Endothelial cell of umbilical vein (primary cell): ENCODE measurements around the gene UNC5B. TPM values are rescaled to one million over a fixed set of nuclear protein-coding genes. Genes with fewer than 3 reads are reported as not detected.

Experiments used
- BruUV-seq: library from RNA; stranded (reverse); fragments of 400-500 nt; replicated peaks from 2 replicates; lab custom pipeline; 2021; lab: Mats Ljungman, UMichigan
- CTCF ChIA-PET: fragments of 300-600, 350-600 bp; sonication (Branson Sonifier 250); formaldehyde crosslinking; loops from one replicate; lab custom pipeline; 2021; ENCODE audit warnings: antibody characterized with exemption, inconsistent platforms; lab: Charles Lee
- POLR2A ChIA-PET: fragments of 300-600, 350-600 bp; sonication (Branson Sonifier 250); formaldehyde crosslinking; loops from one replicate; lab custom pipeline; 2021; ENCODE audit warnings: antibody characterized with exemption, inconsistent platforms; lab: Charles Lee
- DNase-seq: peaks from one replicate; pipeline ENCODE4 v3.0.0-alpha.2; 2011; ENCODE audit warnings: low read depth, low spot score
- FAIRE-seq: peaks from 2 replicates; lab custom pipeline; 2011; peaks lifted over from hg19 to GRCh38; lab: Jason Lieb, UNC
- H2AFZ ChIP-seq: 2 replicates; pipeline ENCODE4 v1.6.0; 2012; ENCODE audit warnings: low read depth, low read length, control low read depth, inconsistent platforms
- H3K27ac ChIP-seq: 2 replicates; pipeline ENCODE4 v1.5.1; 2011; ENCODE audit warnings: low read depth, mild to moderate bottlenecking, control low read depth, low read length, moderate library complexity; ENCODE audit not compliant: insufficient read depth
- H3K27me3 ChIP-seq, 2 experiments: 2 replicates each; pipeline versions ENCODE4 v1.6.0 to v1.6.1; 2011; ENCODE audit warnings: low read length in 2 of 2, mixed read lengths in 1 of 2; ENCODE audit not compliant: control insufficient read depth in 2 of 2, insufficient read depth in 2 of 2
- H3K36me3 ChIP-seq, 2 experiments: 2 replicates in 1 of 2; 3 replicates in 1 of 2; pipeline ENCODE4 v1.5.1; 2011; ENCODE audit warnings: low read length in 2 of 2, mild to moderate bottlenecking in 1 of 2, moderate library complexity in 1 of 2; ENCODE audit not compliant: control insufficient read depth in 2 of 2, insufficient read depth in 2 of 2; ENCODE audit errors: extremely low read depth in 1 of 2
- H3K4me1 ChIP-seq: 3 replicates; pipeline ENCODE4 v1.5.1; 2011; ENCODE audit warnings: mild to moderate bottlenecking, low read length; ENCODE audit not compliant: control insufficient read depth, insufficient read depth; ENCODE audit errors: extremely low read depth
- H3K4me2 ChIP-seq: 2 replicates; pipeline ENCODE4 v1.6.1; 2011; ENCODE audit warnings: low read length, control low read depth, mixed read lengths; ENCODE audit not compliant: insufficient read depth
- H3K4me3 ChIP-seq, 3 experiments: fragments of 200-600 bp in 1 of 3; sonication (generic), shearing (Covaris generic) in 1 of 3; replicated peaks in 1 of 3; 2 replicates each; pipeline ENCODE4 v1.5.1; 2011 to 2016; ENCODE audit warnings: control low read depth in 3 of 3, low read length in 3 of 3, mild to moderate bottlenecking in 2 of 3, inconsistent platforms in 1 of 3, low read depth in 1 of 3, moderate library complexity in 1 of 3; ENCODE audit not compliant: insufficient read depth in 1 of 3
- H3K79me2 ChIP-seq: 2 replicates; pipeline ENCODE4 v1.6.0; 2012; ENCODE audit warnings: low read length, inconsistent platforms; ENCODE audit not compliant: control insufficient read depth, insufficient read depth
- H3K9ac ChIP-seq: replicated peaks from 2 replicates; pipeline ENCODE3; 2011; ENCODE audit warnings: low read length, control low read depth; ENCODE audit not compliant: insufficient read depth; ENCODE audit errors: extremely low read depth
- H3K9me1 ChIP-seq: replicated peaks from 3 replicates; pipeline ENCODE4 v1.6.0; 2011; ENCODE audit warnings: mild to moderate bottlenecking, low read length; ENCODE audit not compliant: control insufficient read depth, insufficient read depth; ENCODE audit errors: extremely low read depth
- H3K9me3 ChIP-seq: replicated peaks from 2 replicates; pipeline ENCODE4 v1.5.1; 2012; ENCODE audit warnings: low read length, inconsistent platforms; ENCODE audit not compliant: control insufficient read depth, insufficient read depth
- H4K20me1 ChIP-seq: replicated peaks from 2 replicates; pipeline ENCODE3; 2011; ENCODE audit warnings: mild to moderate bottlenecking, low read length; ENCODE audit not compliant: control insufficient read depth, insufficient read depth; ENCODE audit errors: extremely low read depth
- CTCF ChIP-seq, 2 donors: IDR thresholded peaks; 1 replicate in 1 of 2; 2 replicates in 1 of 2; pipeline ENCODE4 v1.5.1; 2011; ENCODE audit warnings: low read length in 2 of 2, mild to moderate bottlenecking in 2 of 2, moderate library complexity in 2 of 2, control low read depth in 1 of 2, inconsistent platforms in 1 of 2, low read depth in 1 of 2; ENCODE audit not compliant: insufficient read depth in 1 of 2; ENCODE audit errors: extremely low read depth in 1 of 2
- EZH2 ChIP-seq: IDR thresholded peaks from 2 replicates; pipeline ENCODE4 v1.6.1; 2012; ENCODE audit warnings: borderline replicate concordance, low read depth, mild to moderate bottlenecking, moderate library complexity, low read length, inconsistent platforms; ENCODE audit not compliant: severe bottlenecking
- FOS ChIP-seq: IDR thresholded peaks from 2 replicates; pipeline ENCODE4 v1.6.1; 2011; ENCODE audit warnings: mild to moderate bottlenecking, low read length, moderate library complexity, borderline replicate concordance; ENCODE audit not compliant: insufficient read depth
- GATA2 ChIP-seq: IDR thresholded peaks from 2 replicates; pipeline ENCODE4 v1.7.0; 2011; ENCODE audit warnings: low read depth, mild to moderate bottlenecking, moderate library complexity, mixed read lengths, low read length; ENCODE audit not compliant: insufficient read length, insufficient read depth
- JUN ChIP-seq: IDR thresholded peaks from 2 replicates; pipeline ENCODE4 v1.6.1; 2011; ENCODE audit warnings: borderline replicate concordance, low read depth; ENCODE audit not compliant: insufficient read length, insufficient read depth
- MAX ChIP-seq: IDR thresholded peaks from 2 replicates; pipeline ENCODE4 v1.6.1; 2011; ENCODE audit not compliant: insufficient read depth, insufficient read length
- MYC ChIP-seq: IDR thresholded peaks from one replicate; pipeline ENCODE4 v1.6.1; 2011; ENCODE audit warnings: mild to moderate bottlenecking, low read depth, low read length
- POLR2A ChIP-seq: IDR thresholded peaks from 2 replicates; pipeline ENCODE4 v1.6.1; 2012; ENCODE audit warnings: low read depth, mild to moderate bottlenecking, control low read depth, low read length
- POLR2AphosphoS5 ChIP-seq: IDR thresholded peaks from 2 replicates; pipeline ENCODE4 v1.6.1; 2012; ENCODE audit warnings: low read depth, mild to moderate bottlenecking, control low read depth, low read length, moderate library complexity; ENCODE audit not compliant: insufficient read depth
- dilution Hi-C: fragments of 300-500 bp; cut with MboI; formaldehyde crosslinking; loops from one replicate; pipeline ENCODE4 v1.15.0; 2019; ENCODE audit warnings: low sequenced_read_pairs; ENCODE audit not compliant: extremely low pct_ligation_motif_present
- intact Hi-C: fragments of 100-400 bp; cut with micrococcal nuclease; formaldehyde crosslinking; loops from one replicate; pipeline ENCODE4 v1.10.0; 2022
- polyA plus RNA-seq, 4 experiments: library from polyadenylated mRNA; depleted of rRNA in 3 of 4; stranded (reverse) in 3 of 4; unstranded in 1 of 4; fragments of >200 nt; gene quantifications; 2 replicates each; pipeline versions ENCODE4 v1.2.1 to v1.2.3, GENCODE V29; 2011 to 2012; ENCODE audit warnings: missing spikeins in 1 of 4
- total RNA-seq: library from RNA; stranded (reverse); gene quantifications from 2 replicates; pipeline ENCODE4 v1.2.3, GENCODE V29; 2021

Gene UNC5B
- total and polyA plus RNA-seq, 2 donors (not counting 3 experiments of a cell fraction or from before 2014, with no cell fraction given) = 0.39 to 2.5 TPM

GRCh38 chr10:71293446-71294084, 81.2 kb downstream of the UNC5B start:
- H3K4me1 ChIP-seq = no peaks in the 10 kb centered on the region
- H3K9me3 ChIP-seq = no peaks in the 10 kb centered on the region
- TF ChIP-seq POLR2AphosphoS5 = no peak
- TF ChIP-seq GATA2 = no peak
- CTCF ChIA-PET = interaction anchor here (1.0 to 2.4 kb wide), 6 partner anchors 8 to 391 kb away, joined by 3 to 15 read pairs (median 6); no protein-coding TSS in a partner anchor
- DNase-seq (no peak), FAIRE-seq (no peak)
- H3K27me3 ChIP-seq = no peaks in the 10 kb centered on the region
- H3K4me2 ChIP-seq = no peak overlapping the region
- H3K36me3 ChIP-seq = no peaks in the 10 kb centered on the region
- POLR2A ChIA-PET = no interaction called here
- H3K4me3 ChIP-seq = no peak overlapping the region
- H3K27ac ChIP-seq = no peak overlapping the region
- H3K79me2 ChIP-seq = no peaks in the 10 kb centered on the region
- no peak overlapping the region for H2AFZ ChIP-seq
- BruUV-seq = no TSS peak
- H3K9ac ChIP-seq = no peak overlapping the region
- no peaks in the 10 kb centered on the region for H4K20me1 ChIP-seq
- no peaks in the 10 kb centered on the region for H3K9me1 ChIP-seq
- intact Hi-C loops (no loop called here), dilution Hi-C loops (no loop called here)

GRCh38 chr10:71294091-71294561, 81.8 kb downstream of the UNC5B start:
- no peaks in the 10 kb centered on the region for H3K4me1 ChIP-seq
- TF ChIP-seq GATA2 (no peak), EZH2 (no peak), CTCF (IDR thresholded peaks at IDR 0.05; ENCODE audit: extremely low read depth in 1 of 2, insufficient read depth in 1 of 2, low read depth in 1 of 2, low read length in 2 of 2) (no peak), POLR2A (no peak), POLR2AphosphoS5 (no peak), FOS (no peak), JUN (no peak), MYC (no peak), MAX (no peak)
- no peak overlapping the region for H3K9ac ChIP-seq
- H3K27me3 ChIP-seq = no peaks in the 10 kb centered on the region
- no peak overlapping the region for H3K4me3 ChIP-seq
- no peak overlapping the region for H3K4me2 ChIP-seq
- no peak overlapping the region for H2AFZ ChIP-seq
- CTCF ChIA-PET = interaction anchor here (1.3 kb wide), 1 partner anchor 90 kb away, joined by 3 read pairs; no protein-coding TSS in a partner anchor
- no peak for DNase-seq
- no peak overlapping the region for H3K27ac ChIP-seq
- dilution Hi-C loops (no loop called here), intact Hi-C loops (no loop called here)
- no peaks in the 10 kb centered on the region for H3K9me1 ChIP-seq
- no peaks in the 10 kb centered on the region for H4K20me1 ChIP-seq
- no TSS peak for BruUV-seq
- FAIRE-seq = no peak
- no peaks in the 10 kb centered on the region for H3K36me3 ChIP-seq
- no peaks in the 10 kb centered on the region for H3K79me2 ChIP-seq
- no peaks in the 10 kb centered on the region for H3K9me3 ChIP-seq
- POLR2A ChIA-PET = no interaction called here
